Hindlimb muscle (tissue), 1 donor: ENCODE results near the gene SPEG. TPM values are rescaled to one million over a fixed set of nuclear protein-coding genes. Genes with fewer than 3 reads are reported as not detected.
A peak's percentile ranks its signal among the peaks of the same experiment; 100 is the strongest.

Source experiments
- DNase-seq: peaks from one replicate; pipeline ENCODE4 v3.0.0-alpha.2; 2013
- polyA plus RNA-seq: library from polyadenylated mRNA; unstranded; fragments of 120-200 nt; gene quantifications from one replicate; pipeline ENCODE4 v1.2.1, GENCODE V29; 2013; ENCODE audit not compliant: insufficient read length

SPEG gene
- polyA plus RNA-seq, 1 donor = 208 TPM

DNA sequence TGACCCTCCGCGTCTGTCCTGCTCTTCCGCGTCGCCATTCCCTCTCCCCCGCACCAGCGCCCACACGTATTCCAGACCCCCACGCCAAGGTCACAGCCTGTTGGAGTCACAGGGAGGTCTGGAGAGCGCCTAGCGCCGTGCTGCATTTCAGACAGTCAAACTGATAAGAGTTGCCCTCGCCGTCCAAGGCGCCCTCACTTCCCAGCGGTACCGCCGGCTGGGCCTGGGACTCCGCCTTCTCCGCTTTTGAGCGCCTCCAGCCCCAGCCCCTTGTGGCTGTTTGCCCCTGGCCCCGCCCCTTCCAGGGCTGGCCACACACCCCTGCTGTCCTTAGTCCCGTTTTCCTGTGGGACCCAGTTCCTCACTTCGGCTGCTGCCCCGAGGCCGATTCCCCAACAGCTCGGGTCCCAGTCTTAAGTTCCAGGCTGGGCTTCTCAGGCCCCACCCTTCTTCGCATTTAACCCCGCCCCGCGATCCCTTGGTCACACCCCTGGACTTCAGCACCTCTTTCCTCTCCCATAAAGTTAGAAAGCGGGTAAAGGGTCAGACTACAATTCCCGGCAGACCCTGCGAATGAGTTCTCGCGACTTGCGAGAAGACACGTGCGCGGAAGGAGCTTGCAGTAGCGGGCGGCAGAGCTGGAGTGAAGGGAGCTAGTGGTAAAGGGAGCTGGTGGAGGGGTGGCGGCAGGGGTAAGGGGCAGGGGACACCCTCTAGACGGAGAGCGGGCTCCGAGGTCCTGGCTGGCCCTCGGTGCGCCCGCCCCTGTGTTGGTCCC lies 63.8 kb downstream of the SPEG start, which contains the start of gene GMPPA:
TSS of gene GMPPA (plus strand) at position 612 of the 778 bp plus-strand sequence. CDS start 1,085 bp downstream, outside the sequence.
- DNase-seq = peak; percentile 98

DNA sequence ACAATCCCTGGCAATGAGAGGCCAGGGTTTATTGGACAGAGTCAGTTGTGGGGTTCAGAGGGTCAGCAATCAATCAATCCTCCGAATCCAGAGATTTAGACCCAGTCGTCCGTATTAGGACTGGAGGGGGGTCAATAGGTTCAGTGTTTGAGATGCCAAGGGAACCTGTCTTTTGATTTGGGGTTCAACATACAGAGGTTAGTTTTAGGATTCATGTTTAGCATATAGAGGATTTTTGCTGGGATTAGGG lies 64.3 kb downstream of the SPEG start:
- DNase-seq = no peak

DNA sequence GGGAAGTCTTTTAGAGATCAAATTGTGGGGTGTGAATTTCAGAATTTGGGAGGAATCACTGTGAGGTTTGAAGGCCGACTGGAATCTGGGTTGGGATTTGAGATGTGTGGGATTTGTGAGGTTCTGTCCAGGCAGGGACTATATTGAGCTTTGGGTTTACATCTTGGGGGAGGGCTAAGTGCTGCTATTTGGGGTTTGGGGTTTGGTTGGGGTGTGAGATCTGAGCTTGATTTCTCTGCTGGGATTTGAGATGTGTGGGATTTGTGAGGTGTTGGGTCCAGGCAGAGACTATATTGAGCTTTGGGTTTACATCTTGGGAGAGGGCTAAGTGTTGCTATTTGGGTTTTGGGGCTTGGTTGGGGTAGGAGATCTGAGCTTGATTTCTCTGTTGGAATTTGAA lies 64.9 kb downstream of the SPEG start:
- DNase-seq = no peak

DNA sequence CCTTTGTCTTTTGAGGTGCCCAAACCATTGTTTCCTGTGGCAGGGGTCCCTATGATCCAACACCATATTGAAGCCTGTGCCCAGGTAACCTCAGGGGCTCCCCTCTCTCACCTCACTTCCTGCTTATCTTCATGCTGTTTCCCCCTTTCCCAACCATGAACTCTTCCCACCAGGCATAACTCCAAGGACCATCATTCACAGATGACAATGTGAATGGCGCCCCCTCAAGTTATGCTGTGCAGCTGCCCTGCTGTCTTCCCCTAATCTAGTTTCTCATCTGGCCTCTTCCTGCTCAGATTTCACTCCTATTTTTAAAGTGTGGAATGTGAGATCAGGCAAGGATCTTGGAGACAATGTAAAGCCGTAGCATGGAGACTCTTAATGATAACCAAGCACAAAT lies 65.5 kb downstream of the SPEG start:
- no peak for DNase-seq

DNA sequence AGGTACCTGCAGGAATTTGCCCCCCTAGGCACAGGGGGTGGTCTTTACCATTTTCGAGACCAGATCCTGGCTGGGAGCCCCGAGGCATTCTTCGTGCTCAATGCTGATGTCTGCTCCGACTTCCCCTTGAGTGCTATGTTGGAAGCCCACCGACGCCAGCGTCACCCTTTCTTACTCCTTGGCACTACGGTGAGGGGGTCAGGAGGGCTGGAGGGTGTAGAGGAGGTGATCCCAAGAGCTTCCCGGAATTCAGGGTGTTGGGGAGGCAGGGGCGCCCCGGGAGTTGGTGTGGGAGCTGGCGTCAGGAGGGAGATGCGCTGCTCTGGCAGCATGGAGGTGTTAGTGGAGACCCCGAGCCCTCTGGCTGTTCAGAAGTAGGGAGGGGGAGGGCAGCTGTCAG lies 67.2 kb downstream of the SPEG start:
- DNase-seq = no peak

DNA sequence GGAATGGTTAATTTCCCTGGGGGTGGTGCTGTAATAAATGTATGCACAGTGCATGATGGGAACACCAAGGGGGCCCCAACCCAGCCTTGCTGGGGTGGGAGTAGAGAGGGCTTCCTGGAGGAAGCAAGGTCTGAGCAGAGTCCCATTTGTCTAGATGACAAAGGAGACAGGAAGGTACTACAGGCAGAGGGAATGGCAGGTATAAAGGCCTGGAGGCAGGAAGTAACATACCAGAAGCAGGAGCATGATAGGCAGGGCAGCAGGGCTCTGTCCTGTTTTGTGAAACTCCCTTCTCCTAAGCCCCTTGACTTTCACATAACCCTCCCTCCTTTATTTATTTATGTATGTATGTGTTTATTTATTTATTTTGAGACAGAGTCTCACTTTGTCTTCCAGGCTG lies 68.0 kb downstream of the SPEG start:
- no peak for DNase-seq

DNA sequence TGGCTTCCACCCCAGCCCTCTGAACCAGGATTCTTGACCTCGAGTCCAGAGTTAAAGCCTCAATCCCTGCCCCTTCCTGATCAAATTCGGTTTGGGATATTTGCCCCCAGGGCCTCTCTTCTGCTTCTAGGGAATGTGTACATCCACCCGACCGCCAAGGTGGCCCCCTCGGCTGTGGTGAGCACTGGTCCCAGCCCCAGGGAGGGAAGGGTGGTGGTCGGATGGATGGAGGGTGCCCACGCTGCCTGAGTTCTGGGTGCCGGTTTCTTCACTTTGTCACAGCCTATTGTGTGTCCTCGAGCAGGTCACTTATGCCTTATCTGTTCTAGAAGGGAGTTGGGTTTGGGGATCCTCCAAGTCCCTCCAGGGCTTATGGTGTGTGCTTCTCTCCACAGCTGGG lies 70.9 kb downstream of the SPEG start:
- DNase-seq = no peak

DNA sequence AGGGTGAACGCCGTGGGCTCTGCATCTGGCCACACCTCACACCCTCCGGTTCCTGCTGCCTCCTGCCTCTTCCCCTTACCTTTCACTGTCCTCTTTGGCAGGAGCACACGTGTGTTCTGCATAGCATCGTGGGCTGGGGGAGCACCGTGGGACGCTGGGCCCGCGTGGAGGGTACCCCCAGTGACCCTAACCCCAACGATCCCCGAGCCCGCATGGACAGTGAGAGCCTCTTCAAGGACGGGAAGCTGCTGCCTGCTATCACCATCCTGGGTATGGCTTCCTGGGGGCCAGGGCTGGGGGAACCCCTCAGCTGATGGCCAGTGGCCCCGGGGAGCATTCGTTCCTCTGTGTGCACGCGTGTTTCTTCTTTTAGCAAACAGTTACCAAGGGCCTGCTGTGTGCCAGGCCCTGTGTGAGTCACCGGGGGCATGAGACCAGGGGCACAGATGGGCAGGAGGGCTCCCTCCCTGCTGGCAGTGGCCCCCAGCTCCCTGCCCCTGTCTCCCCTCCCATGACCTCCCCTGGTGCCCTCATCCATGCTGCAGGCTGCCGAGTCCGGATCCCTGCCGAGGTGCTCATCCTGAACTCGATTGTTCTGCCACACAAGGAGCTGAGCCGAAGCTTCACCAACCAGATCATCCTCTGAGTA lies 71.6 kb downstream of the SPEG start:
- DNase-seq = no peak

DNA sequence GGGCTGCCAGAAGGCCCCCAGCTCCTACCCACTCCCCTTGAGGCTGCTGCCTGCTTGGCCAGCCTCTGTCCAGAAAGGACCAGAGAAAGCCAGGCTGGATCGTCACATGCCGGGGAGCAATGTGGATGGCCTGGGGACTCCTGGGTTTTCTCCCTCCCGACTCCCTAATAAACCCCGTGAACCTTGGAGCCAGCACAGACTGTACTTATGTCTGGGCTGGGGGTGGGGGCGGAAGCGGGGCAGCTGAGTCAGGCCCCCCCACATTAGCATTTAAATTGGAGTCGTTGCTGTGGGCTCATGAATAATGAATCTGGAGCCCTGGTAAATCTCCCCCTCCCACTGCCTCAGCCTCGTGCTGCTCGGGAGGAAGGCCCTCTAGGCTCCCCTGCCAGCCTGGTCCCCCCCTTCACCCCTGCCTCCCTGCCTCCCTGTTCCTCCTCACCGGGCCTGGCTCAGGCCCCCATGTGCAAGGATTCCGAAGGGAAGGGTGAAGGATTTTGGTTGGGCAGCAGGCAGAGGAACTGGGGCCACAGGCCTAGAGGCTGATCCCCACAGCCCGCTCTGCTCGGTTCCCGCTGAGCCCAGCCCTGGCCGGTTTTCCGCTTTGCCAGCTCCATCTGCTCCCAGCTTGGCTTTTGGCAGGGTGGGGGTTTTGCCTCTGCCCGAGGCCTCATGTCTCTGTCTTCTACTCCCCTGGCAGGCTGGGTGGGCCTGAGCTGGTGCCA lies 72.3 kb downstream of the SPEG start:
- no peak for DNase-seq

DNA sequence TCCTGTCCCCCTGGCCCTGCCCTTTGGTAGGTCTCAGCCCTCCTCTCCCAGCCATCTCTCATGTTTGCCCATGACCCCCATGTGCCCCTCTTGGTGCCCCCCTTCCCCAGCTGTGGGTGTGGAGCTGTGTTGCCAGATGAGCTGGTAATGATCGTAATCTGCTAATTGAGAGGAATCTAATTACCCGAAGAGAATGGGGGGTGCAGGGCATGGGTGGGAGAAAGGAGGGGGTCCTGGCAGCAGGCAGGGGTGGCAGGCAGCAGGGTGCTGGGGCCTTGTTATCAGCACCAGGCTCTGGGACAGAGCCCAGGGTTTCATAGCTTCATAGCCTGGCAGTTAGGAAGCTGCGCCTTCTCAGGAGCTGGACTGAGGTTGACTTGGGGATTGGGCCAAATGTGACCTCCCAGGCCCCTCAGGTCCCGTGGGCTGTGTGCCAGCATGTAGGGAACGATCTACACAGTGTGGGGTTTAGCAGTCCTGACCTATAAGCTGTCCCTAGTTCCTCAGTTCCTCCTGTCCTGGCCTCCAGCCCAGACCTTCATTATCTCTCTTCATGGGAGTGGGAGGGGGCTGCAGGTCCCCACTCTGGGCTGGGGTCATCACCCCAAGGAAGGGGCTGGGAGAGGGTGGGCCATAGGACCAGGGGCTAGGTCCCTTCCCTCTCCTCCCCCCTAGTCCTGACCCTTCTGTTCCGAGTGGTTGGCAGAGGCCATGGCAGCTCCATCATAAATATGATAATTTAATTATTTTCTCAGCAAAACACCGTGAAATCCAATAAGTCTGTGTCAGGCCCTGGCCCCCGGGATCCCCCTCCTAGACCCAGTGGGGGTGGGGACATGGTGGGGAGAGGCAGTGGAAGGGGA lies 73.2 kb downstream of the SPEG start:
- DNase-seq = no peak

DNA sequence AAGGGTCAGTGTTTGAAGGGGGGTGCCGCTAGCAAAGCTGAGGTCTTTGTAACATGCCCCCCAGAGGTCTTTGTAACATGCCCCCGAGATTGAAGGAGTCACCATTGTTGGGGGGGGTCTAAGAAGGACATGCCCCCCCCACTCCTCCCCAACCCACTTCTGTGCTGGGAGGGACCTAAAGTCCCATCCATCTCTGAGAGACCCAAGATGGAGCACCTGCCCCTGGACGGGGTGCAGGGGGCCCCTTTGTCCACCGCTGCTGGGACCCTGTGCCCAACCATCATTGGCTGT lies 73.7 kb downstream of the SPEG start:
- DNase-seq = no peak

DNA sequence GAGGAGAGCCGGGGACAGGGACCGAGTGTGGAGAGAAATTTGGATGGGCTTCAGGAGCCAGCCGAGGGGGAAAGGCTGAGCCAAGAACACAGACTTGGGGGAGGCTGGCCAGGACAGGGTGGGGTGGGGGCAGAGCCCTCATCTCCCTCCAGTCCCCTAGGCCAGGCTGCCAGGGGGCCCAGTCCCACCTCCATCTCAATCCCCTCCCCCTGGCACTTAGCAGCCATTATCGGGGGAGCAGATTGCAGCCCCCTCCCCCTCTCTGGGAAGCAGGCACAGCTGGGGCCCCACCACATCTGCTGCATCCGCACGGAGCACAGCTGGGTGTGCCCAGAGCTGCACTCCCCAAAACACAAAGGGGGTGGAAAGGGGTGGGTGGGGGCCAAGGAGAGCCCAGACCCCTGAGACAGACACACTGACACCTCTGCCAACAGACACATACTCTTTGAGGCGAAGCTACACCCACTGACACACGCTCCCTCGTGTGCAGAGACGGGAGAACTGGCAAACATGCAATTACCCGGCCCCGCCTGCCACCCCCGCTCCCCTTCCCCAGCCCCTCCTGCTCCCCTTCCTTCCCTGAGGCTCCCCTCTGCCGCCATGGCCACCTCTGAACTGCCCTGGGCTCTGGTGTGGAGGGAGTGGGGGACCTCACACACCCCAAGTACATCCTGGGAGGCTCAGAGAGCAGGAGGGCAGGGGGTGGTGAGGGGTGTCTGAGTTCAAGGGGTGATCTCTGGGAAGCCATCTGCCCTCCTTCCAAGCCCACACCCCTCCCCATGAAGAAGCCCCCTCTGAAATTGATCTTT lies 74.5 kb downstream of the SPEG start:
- no peak for DNase-seq

DNA sequence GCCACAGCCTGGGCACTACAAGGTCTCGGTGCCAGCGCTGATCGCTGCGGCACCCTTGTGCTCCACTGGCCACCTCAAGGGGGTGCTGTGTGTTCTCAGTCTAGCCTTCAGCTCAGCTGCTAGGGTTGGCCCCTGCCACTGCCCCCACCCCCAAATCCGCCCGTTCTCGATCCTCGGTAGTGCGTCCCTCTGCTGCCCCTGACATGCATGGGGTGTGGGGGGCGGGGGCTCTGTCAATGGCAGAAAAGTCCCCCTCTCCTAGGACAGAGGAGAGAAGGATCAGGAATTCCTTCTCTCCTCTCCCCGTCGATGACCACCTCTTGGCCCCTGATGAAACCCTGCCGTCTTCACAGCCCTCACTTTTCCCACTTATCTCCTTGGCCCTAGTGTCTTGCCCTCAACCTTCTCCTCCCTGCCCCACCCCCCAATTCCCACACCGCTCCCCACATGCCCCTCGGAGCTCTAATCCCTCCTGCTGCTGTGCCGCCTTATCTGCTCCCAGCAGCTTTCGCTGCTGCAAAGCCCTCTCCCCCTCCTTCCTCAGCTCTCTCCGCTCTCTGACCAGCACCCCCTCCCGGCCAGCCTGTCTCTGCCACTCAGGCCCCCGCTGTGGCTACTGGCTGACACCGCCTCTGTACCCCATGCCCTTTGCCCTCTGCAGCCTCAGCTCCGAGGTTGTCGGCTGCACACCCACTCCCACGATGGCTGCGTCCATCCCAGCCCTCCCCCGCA lies 75.3 kb downstream of the SPEG start:
- DNase-seq = peak; percentile 68

DNA sequence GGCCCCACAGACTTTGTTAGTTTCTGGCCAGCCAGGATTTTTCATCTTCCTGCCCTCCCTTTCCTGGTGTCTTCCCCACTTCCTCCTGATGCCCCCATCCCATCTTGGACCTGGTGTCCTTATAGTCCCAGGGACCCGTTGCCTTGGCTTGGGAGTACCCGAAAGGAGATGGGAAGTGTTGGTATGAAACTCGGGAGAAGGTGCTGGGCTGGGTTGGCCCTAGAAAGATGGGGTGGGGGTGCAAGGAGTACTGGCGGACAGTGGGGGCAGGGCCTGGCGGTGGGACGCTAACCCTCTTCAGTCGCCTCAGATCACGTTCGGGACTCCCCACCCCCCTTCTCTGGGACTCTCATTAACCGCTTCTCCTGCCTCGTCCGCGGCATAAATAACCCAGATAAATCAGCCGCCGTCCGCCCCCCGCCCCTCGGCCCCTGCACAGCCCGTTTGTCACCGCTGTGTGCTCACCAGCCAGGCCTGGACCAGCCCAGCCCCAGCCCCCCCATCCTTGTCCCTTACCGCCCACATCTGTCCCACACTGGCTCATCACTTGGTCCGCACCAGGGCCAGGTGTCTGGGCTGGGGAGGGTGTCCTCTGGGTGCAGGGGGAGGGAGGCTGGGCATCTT lies 76.0 kb downstream of the SPEG start:
- DNase-seq = no peak

DNA sequence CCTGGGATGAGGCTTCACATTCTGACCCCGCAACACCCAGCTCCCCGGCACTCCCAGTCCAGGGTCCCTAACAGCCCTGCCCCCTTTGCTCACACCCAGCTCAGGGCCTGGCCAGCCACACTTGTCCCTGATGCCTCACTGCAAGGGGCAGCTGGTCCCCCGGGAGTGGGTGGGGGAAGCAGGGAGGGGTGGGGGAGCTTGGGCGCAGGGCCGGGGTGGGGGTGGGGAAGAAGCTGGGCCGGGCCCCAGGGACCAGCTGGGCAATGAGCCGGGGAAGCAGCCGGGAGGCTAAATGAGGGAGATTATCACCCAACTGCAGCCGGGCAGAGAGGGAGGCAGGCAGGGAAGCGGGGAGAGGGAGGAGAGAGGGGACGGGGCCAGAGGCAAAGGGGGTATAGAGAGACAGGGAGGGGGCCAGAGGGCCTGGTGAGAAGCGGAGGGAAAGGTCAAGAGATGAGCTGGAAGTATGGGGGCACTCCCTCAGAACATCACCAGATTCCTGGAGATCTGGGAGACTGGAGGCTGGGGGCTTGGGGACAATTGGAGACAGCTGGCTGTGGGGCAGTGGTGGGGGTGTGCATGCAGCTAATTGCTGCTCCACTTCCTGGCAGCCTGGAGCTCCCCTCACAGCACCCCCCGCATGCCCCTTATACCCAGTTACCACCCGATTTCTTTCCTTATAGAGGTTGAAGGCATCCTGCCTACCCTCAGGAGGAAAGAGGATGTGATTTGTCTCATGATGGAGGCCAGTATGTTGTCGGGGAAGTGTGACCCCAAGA lies 77.1 kb downstream of the SPEG start:
- no peak for DNase-seq

DNA sequence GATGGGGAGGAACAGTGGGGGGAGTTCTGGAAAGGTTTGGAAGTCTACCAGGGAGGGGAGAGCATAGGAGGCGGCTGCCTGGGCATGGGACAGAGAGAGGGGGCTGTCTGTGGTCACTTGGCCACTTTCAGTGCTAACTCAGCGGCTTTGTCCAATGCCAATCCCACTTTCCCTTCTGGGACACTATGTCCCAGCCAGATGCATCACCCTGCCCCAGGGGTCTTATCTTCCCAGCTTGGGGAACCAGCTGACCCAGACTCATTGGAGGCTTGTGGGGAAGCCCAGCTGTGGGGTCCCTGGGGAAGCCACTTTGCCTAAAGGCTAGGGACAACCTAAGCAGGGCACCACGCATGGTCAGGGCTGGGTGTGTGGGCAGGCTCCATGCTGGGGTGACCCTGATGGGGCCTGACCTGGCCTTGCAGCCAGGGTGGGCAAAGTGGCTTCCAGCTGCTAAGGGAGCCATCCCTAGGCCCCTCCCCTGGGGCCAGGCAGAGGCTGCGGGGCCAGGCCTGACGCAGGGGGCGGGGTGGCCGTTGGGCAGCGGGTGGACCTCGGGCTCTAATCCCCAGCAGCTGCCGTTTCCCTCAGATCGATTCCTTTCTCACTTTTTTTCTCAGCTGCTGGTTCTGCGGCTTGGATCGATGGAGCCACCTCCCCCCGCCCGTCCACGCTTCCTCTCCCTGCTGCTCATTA lies 78.0 kb downstream of the SPEG start:
- no peak for DNase-seq

DNA sequence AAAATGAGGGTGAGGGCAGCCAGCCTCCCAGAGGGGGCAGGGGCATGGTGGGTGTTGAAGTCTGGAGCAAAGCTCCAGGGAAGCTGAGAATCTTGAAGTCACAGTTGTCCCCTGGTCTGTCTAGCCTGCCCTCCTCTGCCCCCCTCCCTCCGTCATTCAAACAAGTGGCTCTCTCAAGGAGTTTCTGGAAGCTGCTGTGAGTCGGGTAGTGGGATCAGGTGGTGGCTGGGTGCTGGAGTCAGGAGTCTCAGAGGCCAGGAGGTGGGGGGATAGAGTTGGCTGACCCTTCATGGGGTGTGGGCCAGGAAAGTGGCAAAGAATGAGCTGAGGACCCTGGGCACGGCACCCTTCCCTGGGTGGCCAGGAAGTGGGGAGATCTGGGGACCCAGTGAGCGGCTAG lies 79.1 kb downstream of the SPEG start:
- DNase-seq = no peak

DNA sequence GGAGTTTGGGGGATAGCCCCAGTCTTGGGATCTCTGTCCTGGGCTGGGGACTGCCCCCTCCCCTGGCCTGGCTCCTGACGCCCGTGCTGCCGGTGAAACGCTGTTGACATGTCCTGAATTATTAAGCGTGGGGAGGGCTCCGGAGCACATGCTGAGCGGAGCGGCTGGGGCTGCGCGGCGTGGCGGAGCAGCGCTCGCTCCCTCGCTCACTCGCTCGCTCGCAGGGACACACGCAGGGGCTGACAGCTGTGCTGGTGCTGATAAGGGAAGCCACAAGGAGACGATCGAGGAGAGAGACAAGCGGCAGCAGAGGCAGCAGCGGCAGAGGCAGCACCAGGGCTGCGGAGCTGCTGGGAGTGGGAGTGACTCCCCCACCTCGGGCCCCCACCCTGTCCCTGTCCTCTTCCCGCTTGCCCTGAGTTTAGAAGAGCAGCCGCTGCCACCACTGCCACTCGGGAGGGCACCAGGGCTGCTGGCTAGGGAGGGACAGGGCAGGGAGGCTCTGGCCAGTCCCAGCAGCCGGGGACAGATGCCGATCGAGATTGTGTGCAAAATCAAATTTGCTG lies 79.6 kb downstream of the SPEG start, which contains the start of gene ASIC4:
TSS of gene ASIC4 (plus strand) at position 287 of the 566 bp plus-strand sequence. CDS start at position 530, 243 bp downstream.
- no peak for DNase-seq

DNA sequence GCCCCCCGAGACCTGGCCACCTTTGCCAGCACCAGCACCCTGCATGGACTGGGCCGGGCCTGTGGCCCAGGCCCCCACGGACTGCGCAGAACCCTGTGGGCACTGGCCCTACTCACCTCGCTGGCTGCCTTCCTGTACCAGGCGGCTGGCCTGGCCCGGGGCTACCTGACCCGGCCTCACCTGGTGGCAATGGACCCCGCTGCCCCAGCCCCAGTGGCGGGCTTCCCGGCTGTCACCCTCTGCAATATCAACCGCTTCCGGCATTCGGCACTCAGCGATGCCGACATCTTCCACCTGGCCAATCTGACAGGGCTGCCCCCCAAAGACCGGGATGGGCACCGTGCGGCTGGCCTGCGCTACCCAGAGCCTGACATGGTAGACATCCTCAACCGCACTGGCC lies 80.2 kb downstream of the SPEG start:
- DNase-seq = no peak
